Measurements from ENCODE around the gene ARHGAP35.

ARHGAP35 gene

DNA sequence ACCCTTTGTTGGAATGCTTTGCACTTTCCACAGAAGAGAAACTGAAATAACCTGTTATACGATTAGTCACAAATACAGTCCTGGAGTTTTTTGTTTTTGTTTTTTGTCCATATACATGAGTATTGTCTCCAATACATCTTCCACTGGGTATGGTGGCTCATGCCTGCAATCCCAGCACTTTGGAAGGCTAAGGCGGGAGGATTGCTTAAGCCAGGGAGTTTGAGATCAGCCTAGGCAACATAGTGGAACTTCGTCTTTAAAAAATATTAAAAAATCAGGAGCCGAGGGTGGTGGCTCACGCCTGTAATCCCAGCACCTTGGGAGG, 35.1 kb upstream of the ARHGAP35 start:
- no peak overlapping the region for H3K27ac ChIP-seq (ENCODE audit: low read length)
- no peaks in the 10 kb centered on the region for H3K36me3 ChIP-seq (ENCODE audit: control insufficient read depth, insufficient read depth, low read length)
- no CpG with 5 or more reads among the region's 5 CpGs for WGBS (ENCODE audit: insufficient coverage, insufficient read length)
- H3K4me1 ChIP-seq (ENCODE audit: control insufficient read depth, insufficient read depth, low read length) = no peaks in the 10 kb centered on the region
- no peak overlapping the region for H3K4me3 ChIP-seq (ENCODE audit: low read length)
- H3K27me3 ChIP-seq (ENCODE audit: control insufficient read depth, insufficient read depth, low read length) = no peaks in the 10 kb centered on the region
- no peaks in the 10 kb centered on the region for H3K9me3 ChIP-seq (ENCODE audit: control insufficient read depth, insufficient read depth, low read length)
- no peak for DNase-seq (ENCODE audit: low read depth, low spot score)

DNA sequence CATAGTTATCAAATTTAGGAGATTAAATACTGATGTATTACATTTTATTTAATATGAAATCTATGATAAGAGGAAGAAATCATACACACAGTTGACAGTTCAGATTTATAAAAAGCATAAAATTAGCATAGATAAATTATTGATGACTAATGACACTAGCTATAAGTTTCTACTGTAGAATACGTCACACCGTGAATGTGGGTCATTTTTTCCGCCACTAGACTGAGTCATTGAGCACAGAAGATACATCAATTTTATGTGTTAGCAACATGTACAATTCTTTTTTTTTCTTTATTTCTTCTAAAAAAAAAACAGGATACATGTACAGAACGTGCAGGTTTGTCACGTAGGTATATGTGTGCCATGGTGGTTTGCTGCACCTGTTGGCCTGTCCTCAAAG, 32.3 kb upstream of the ARHGAP35 start:
- WGBS (ENCODE audit: insufficient coverage, insufficient read length) = no CpG with 5 or more reads among the region's 5 CpGs
- no peaks in the 10 kb centered on the region for H3K4me1 ChIP-seq (ENCODE audit: control insufficient read depth, insufficient read depth, low read length)
- DNase-seq (ENCODE audit: low read depth, low spot score) = no peak
- no peak overlapping the region for H3K27ac ChIP-seq (ENCODE audit: low read length)
- no peaks in the 10 kb centered on the region for H3K27me3 ChIP-seq (ENCODE audit: control insufficient read depth, insufficient read depth, low read length)
- H3K36me3 ChIP-seq (ENCODE audit: control insufficient read depth, insufficient read depth, low read length) = no peaks in the 10 kb centered on the region
- no peaks in the 10 kb centered on the region for H3K9me3 ChIP-seq (ENCODE audit: control insufficient read depth, insufficient read depth, low read length)
- no peak overlapping the region for H3K4me3 ChIP-seq (ENCODE audit: low read length)

- no peaks in the 10 kb centered on the region for H3K9me3 ChIP-seq (ENCODE audit: control insufficient read depth, insufficient read depth, low read length)
- WGBS (ENCODE audit: insufficient coverage, insufficient read length) = no CpG with 5 or more reads among the region's 2 CpGs
- no peaks in the 10 kb centered on the region for H3K36me3 ChIP-seq (ENCODE audit: control insufficient read depth, insufficient read depth, low read length)
- no peak overlapping the region for H3K4me3 ChIP-seq (ENCODE audit: low read length)
- no peak for DNase-seq (ENCODE audit: low read depth, low spot score)
- no peak overlapping the region for H3K27ac ChIP-seq (ENCODE audit: low read length)
- H3K27me3 ChIP-seq (ENCODE audit: control insufficient read depth, insufficient read depth, low read length) = no peaks in the 10 kb centered on the region
- H3K4me1 ChIP-seq (ENCODE audit: control insufficient read depth, insufficient read depth, low read length) = no peaks in the 10 kb centered on the region
These were observed 29.9 kb upstream of the ARHGAP35 start for GRCh38 chr19:46830864-46831263.

- Histone ChIP-seq H3K36me3 (ENCODE audit: control insufficient read depth, insufficient read depth, low read length) (peaks cover 7% of the 10 kb centered on the region), H3K4me3 (ENCODE audit: low read length) (no peak overlapping the region), H3K9me3 (ENCODE audit: control insufficient read depth, insufficient read depth, low read length) (no peaks in the 10 kb centered on the region), H3K27me3 (ENCODE audit: control insufficient read depth, insufficient read depth, low read length) (no peaks in the 10 kb centered on the region), H3K4me1 (ENCODE audit: control insufficient read depth, insufficient read depth, low read length) (no peaks in the 10 kb centered on the region; the same call in 1 of the 2 replicates), H3K27ac (ENCODE audit: low read length) (no peak overlapping the region)
- no peak for DNase-seq (ENCODE audit: low read depth, low spot score)
- WGBS (ENCODE audit: insufficient coverage, insufficient read length) = no CpG with 5 or more reads among the region's 5 CpGs
These were observed 26.7 kb upstream of the ARHGAP35 start for GRCh38 chr19:46834121-46834520.

GRCh38 chr19:46834984-46835383, 25.8 kb upstream of the ARHGAP35 start:
- H3K4me1 ChIP-seq (ENCODE audit: control insufficient read depth, insufficient read depth, low read length) = no peaks in the 10 kb centered on the region; the same call in 1 of the 2 replicates
- WGBS (ENCODE audit: insufficient coverage, insufficient read length) = no CpG with 5 or more reads among the region's 6 CpGs
- H3K36me3 ChIP-seq (ENCODE audit: control insufficient read depth, insufficient read depth, low read length) = peaks cover 11% of the 10 kb centered on the region
- no peak overlapping the region for H3K27ac ChIP-seq (ENCODE audit: low read length)
- no peak for DNase-seq (ENCODE audit: low read depth, low spot score)
- H3K4me3 ChIP-seq (ENCODE audit: low read length) = no peak overlapping the region
- no peaks in the 10 kb centered on the region for H3K27me3 ChIP-seq (ENCODE audit: control insufficient read depth, insufficient read depth, low read length)
- H3K9me3 ChIP-seq (ENCODE audit: control insufficient read depth, insufficient read depth, low read length) = no peaks in the 10 kb centered on the region

DNA sequence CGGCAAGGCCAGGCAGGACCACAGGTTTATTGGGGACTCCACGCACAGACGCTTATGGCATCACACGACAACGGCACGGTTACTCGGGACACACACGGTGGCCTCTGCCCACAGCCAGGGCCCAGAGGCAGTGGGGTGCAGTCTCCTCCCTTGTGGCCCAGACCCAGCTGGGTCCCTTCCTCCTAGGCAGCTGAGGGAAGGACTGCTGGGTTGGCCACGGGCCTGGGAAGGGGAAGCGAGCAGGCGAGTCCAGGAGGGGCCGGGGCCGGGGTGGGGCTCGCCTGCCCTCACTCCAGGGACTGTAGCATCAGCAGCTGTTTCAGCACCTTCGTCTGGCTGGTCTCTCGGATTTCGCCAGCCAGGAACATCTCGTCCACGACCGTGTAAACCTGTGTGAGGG, 22.6 kb upstream of the ARHGAP35 start:
- no peaks in the 10 kb centered on the region for H3K27me3 ChIP-seq (ENCODE audit: control insufficient read depth, insufficient read depth, low read length)
- peaks cover 20% of the 10 kb centered on the region for H3K36me3 ChIP-seq (ENCODE audit: control insufficient read depth, insufficient read depth, low read length)
- no peaks in the 10 kb centered on the region for H3K9me3 ChIP-seq (ENCODE audit: control insufficient read depth, insufficient read depth, low read length)
- H3K27ac ChIP-seq (ENCODE audit: low read length) = no peak overlapping the region
- no peaks in the 10 kb centered on the region; the same call in 1 of the 2 replicates for H3K4me1 ChIP-seq (ENCODE audit: control insufficient read depth, insufficient read depth, low read length)
- no peak overlapping the region for H3K4me3 ChIP-seq (ENCODE audit: low read length)
- DNase-seq (ENCODE audit: low read depth, low spot score) = no peak
- no CpG with 5 or more reads among the region's 20 CpGs for WGBS (ENCODE audit: insufficient coverage, insufficient read length)

DNA sequence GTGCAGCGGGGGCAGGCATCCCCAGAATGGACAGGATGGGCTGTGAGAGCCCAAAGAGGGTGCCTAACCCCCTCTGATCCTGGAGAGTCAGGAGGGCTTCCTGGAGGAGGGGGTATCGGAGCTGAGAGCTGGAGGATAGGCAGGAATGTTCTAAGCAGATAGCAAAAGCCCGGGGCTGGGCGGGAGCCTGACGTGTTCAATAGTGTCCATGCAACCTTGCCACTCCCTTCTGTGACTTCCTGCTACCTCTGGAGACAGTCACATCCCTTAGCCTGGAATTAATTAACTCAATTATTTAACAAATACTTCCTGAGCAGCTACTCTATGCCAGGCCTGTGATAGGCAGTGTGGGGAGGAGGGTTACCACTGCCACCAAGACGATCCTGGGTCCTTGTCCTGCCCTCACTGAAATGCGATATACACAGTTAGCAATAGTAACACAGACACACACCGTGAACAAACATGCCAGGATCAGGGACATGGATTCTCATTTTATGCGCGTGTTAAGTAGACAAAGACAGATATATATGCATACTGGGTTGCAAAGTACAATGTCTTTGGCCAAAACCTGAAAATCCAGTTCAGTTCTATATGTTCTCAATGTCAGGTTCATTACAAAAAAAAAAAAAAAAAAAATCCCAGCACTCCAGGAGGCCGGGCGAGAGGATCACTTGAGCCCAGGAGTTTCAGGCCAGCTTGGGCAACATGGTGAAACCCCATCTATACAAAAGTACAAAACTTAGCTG, 20.9 kb upstream of the ARHGAP35 start:
- H3K27ac ChIP-seq (ENCODE audit: low read length) = no peak overlapping the region
- H3K36me3 ChIP-seq (ENCODE audit: control insufficient read depth, insufficient read depth, low read length) = peaks cover 23% of the 10 kb centered on the region
- no peak overlapping the region for H3K4me3 ChIP-seq (ENCODE audit: low read length)
- DNase-seq (ENCODE audit: low read depth, low spot score) = no peak
- H3K4me1 ChIP-seq (ENCODE audit: control insufficient read depth, insufficient read depth, low read length) = no peaks in the 10 kb centered on the region; the same call in 1 of the 2 replicates
- no CpG with 5 or more reads among the region's 12 CpGs for WGBS (ENCODE audit: insufficient coverage, insufficient read length)
- H3K9me3 ChIP-seq (ENCODE audit: control insufficient read depth, insufficient read depth, low read length) = no peaks in the 10 kb centered on the region
- no peaks in the 10 kb centered on the region for H3K27me3 ChIP-seq (ENCODE audit: control insufficient read depth, insufficient read depth, low read length)

- WGBS (ENCODE audit: insufficient coverage, insufficient read length) = no CpG with 5 or more reads among the region's 13 CpGs
- no peak overlapping the region for H3K4me3 ChIP-seq (ENCODE audit: low read length)
- DNase-seq (ENCODE audit: low read depth, low spot score) = peak; percentile 86
- no peak overlapping the region for H3K27ac ChIP-seq (ENCODE audit: low read length)
- H3K36me3 ChIP-seq (ENCODE audit: control insufficient read depth, insufficient read depth, low read length) = peaks cover 23% of the 10 kb centered on the region
- no peaks in the 10 kb centered on the region for H3K27me3 ChIP-seq (ENCODE audit: control insufficient read depth, insufficient read depth, low read length)
- H3K4me1 ChIP-seq (ENCODE audit: control insufficient read depth, insufficient read depth, low read length) = no peaks in the 10 kb centered on the region; the same call in 1 of the 2 replicates
- H3K9me3 ChIP-seq (ENCODE audit: control insufficient read depth, insufficient read depth, low read length) = no peaks in the 10 kb centered on the region
These were observed 20.3 kb upstream of the ARHGAP35 start for GRCh38 chr19:46840498-46840942.

- H3K4me1 ChIP-seq (ENCODE audit: control insufficient read depth, insufficient read depth, low read length) = no peaks in the 10 kb centered on the region; the same call in 1 of the 2 replicates
- H3K36me3 ChIP-seq (ENCODE audit: control insufficient read depth, insufficient read depth, low read length) = peaks cover 23% of the 10 kb centered on the region
- H3K4me3 ChIP-seq (ENCODE audit: low read length) = no peak overlapping the region
- H3K9me3 ChIP-seq (ENCODE audit: control insufficient read depth, insufficient read depth, low read length) = no peaks in the 10 kb centered on the region
- WGBS (ENCODE audit: insufficient coverage, insufficient read length) = no CpG with 5 or more reads among the region's 12 CpGs
- no peaks in the 10 kb centered on the region for H3K27me3 ChIP-seq (ENCODE audit: control insufficient read depth, insufficient read depth, low read length)
- DNase-seq (ENCODE audit: low read depth, low spot score) = no peak
- H3K27ac ChIP-seq (ENCODE audit: low read length) = no peak overlapping the region
These were observed 19.2 kb upstream of the ARHGAP35 start for GRCh38 chr19:46841458-46842083.

GRCh38 chr19:46842791-46843190, 18.0 kb upstream of the ARHGAP35 start:
- Histone ChIP-seq H3K4me3 (ENCODE audit: low read length) (no peak overlapping the region), H3K27me3 (ENCODE audit: control insufficient read depth, insufficient read depth, low read length) (no peaks in the 10 kb centered on the region), H3K9me3 (ENCODE audit: control insufficient read depth, insufficient read depth, low read length) (no peaks in the 10 kb centered on the region), H3K27ac (ENCODE audit: low read length) (no peak overlapping the region), H3K36me3 (ENCODE audit: control insufficient read depth, insufficient read depth, low read length) (peaks cover 27% of the 10 kb centered on the region), H3K4me1 (ENCODE audit: control insufficient read depth, insufficient read depth, low read length) (no peaks in the 10 kb centered on the region; the same call in 1 of the 2 replicates)
- no peak for DNase-seq (ENCODE audit: low read depth, low spot score)
- WGBS (ENCODE audit: insufficient coverage, insufficient read length) = no CpG with 5 or more reads among the region's 11 CpGs

Measured in iPS DF 6.9 (cell line).